Measurements from ENCODE around the gene PPM1E.
"Not testable (repeated sequence)": the region's sequence is repeated elsewhere in the genome, so short reads cannot be mapped to it uniquely, and the experiment has no call there.

PPM1E gene

GRCh38 chr17:58779446-58779845 lies 23.8 kb downstream of the PPM1E start:
- no peak for DNase-seq (ENCODE audit: low spot score)

- DNase-seq (ENCODE audit: low spot score): no peak
Measured at GRCh38 chr17:58783380-58783779, 27.7 kb downstream of the PPM1E start.

GRCh38 chr17:58785097-58785496 lies 29.4 kb downstream of the PPM1E start:
- DNase-seq (ENCODE audit: low spot score): no peak

GRCh38 chr17:58786586-58787295 lies 31.1 kb downstream of the PPM1E start:
- DNase-seq (ENCODE audit: low spot score): peak; percentile 14

GRCh38 chr17:58788199-58788598 lies 32.5 kb downstream of the PPM1E start:
- DNase-seq (ENCODE audit: low spot score): no peak

GRCh38 chr17:58789160-58789559 lies 33.5 kb downstream of the PPM1E start:
- DNase-seq (ENCODE audit: low spot score): no peak

GRCh38 chr17:58789831-58790230 lies 34.2 kb downstream of the PPM1E start:
- DNase-seq (ENCODE audit: low spot score): no peak

GRCh38 chr17:58794508-58794907 lies 38.9 kb downstream of the PPM1E start:
- not testable (repeated sequence) for DNase-seq (ENCODE audit: low spot score)

- no peak for DNase-seq (ENCODE audit: low spot score)
Measured at GRCh38 chr17:58802188-58802587, 46.5 kb downstream of the PPM1E start.

GRCh38 chr17:58806046-58806445 lies 50.4 kb downstream of the PPM1E start:
- no peak for DNase-seq (ENCODE audit: low spot score)

GRCh38 chr17:58808609-58809563 lies 53.2 kb downstream of the PPM1E start:
- DNase-seq (ENCODE audit: low spot score): no peak

GRCh38 chr17:58809564-58809936 lies 53.9 kb downstream of the PPM1E start:
- no peak for DNase-seq (ENCODE audit: low spot score)

- no peak for DNase-seq (ENCODE audit: low spot score)
Measured at GRCh38 chr17:58811290-58811689, 55.6 kb downstream of the PPM1E start.

GRCh38 chr17:58813712-58814111 lies 58.1 kb downstream of the PPM1E start:
- no peak for DNase-seq (ENCODE audit: low spot score)

- DNase-seq (ENCODE audit: low spot score): no peak
Measured at GRCh38 chr17:58818654-58819053, 63.0 kb downstream of the PPM1E start.

- peak; percentile 26 for DNase-seq (ENCODE audit: low spot score)
Measured at GRCh38 chr17:58822148-58823050, 66.7 kb downstream of the PPM1E start.

GRCh38 chr17:58823051-58823525 lies 67.4 kb downstream of the PPM1E start:
- no peak for DNase-seq (ENCODE audit: low spot score)

- no peak for DNase-seq (ENCODE audit: low spot score)
Measured at GRCh38 chr17:58829172-58829637, 73.6 kb downstream of the PPM1E start.

GRCh38 chr17:58831780-58832179 lies 76.1 kb downstream of the PPM1E start:
- DNase-seq (ENCODE audit: low spot score): no peak

- DNase-seq (ENCODE audit: low spot score): no peak
Measured at GRCh38 chr17:58832514-58832913, 76.9 kb downstream of the PPM1E start.

- no peak for DNase-seq (ENCODE audit: low spot score)
Measured at GRCh38 chr17:58837699-58838098, 82.0 kb downstream of the PPM1E start.
